Heart left ventricle (tissue), 16 donors: Measurements from ENCODE around the gene HGS. TPM values are rescaled to one million over a fixed set of nuclear protein-coding genes. Genes with fewer than 3 reads are reported as not detected.

Source experiments
- ATAC-seq, 4 donors: fragments of 200-7000 bp; cut with Tn5 transposase; one replicate each; pipeline ENCODE4 v1.9.1; 2020 to 2022; ENCODE audit warnings: moderate library complexity in 4 of 4, mild to moderate bottlenecking in 3 of 4, moderate number of reproducible peaks in 1 of 4
- DNase-seq, 5 donors: peaks; one replicate each; pipeline ENCODE4 v3.0.0-alpha.2; 2020
- H3K27ac ChIP-seq, 12 donors: fragments of 200-600 bp; sonication (generic) in 4 of 12; one replicate each; pipeline versions ENCODE4 v1.5.0 to v1.8.0; 2016 to 2022; ENCODE audit warnings: mild to moderate bottlenecking in 2 of 12
- H3K27me3 ChIP-seq, 9 donors: fragments of 200-600 bp; sonication (generic) in 2 of 9; one replicate each; pipeline versions ENCODE4 v1.5.1 to v1.8.0; 2016 to 2022; ENCODE audit warnings: mild to moderate bottlenecking in 3 of 9
- H3K36me3 ChIP-seq, 9 donors: fragments of 200-600 bp; sonication (generic) in 2 of 9; one replicate each; pipeline versions ENCODE4 v1.5.0 to v1.8.0; 2018 to 2022; ENCODE audit warnings: mild to moderate bottlenecking in 2 of 9
- H3K4me1 ChIP-seq, 12 donors: fragments of 200-600 bp; sonication (generic) in 4 of 12; one replicate each; pipeline versions ENCODE4 v1.5.0 to v1.8.0; 2016 to 2022; ENCODE audit warnings: mild to moderate bottlenecking in 3 of 12
- H3K4me3 ChIP-seq, 12 donors: fragments of 200-600 bp; sonication (generic) in 4 of 12; one replicate each; pipeline versions ENCODE4 v1.5.0 to v1.8.0; 2017 to 2022; ENCODE audit warnings: mild to moderate bottlenecking in 9 of 12, moderate library complexity in 4 of 12
- H3K9me3 ChIP-seq, 12 donors: fragments of 200-600 bp; sonication (generic) in 4 of 12; one replicate each; pipeline versions ENCODE4 v1.5.0 to v1.8.0; 2016 to 2022; ENCODE audit warnings: mild to moderate bottlenecking in 1 of 12
- POLR2A ChIP-seq, 2 donors: fragments of 450-650 bp; IDR thresholded peaks; one replicate each; pipeline ENCODE4 v1.6.1; 2017; ENCODE audit warnings: antibody characterized with exemption in 2 of 2, mild to moderate bottlenecking in 2 of 2, moderate library complexity in 2 of 2
- WGBS, 4 donors: extraction: QIAGEN DNeasy Blood & Tissue Kit in 2 of 4; methylation state at CpG; one replicate each; pipeline versions ENCODE4 v1.1.5 to v1.1.7; 2013 to 2018; 5-methylcytosine and 5-hydroxymethylcytosine counted together
- intact Hi-C, 10 donors: fragments of 100-400 bp; cut with DNase I; formaldehyde crosslinking; loops; one replicate each; pipeline versions ENCODE4 v1.11.1 to v1.14.2; 2022
- polyA plus RNA-seq, 2 donors: library from polyadenylated mRNA; stranded (reverse); fragments of 200-250 nt; gene quantifications; one replicate each; pipeline ENCODE4 v1.2.3, GENCODE V29; 2013
- total RNA-seq, 9 donors: library from RNA; depleted of rRNA in 2 of 9; stranded (reverse); fragments of >200 nt in 2 of 9; fragmentation: NEBNext Ultra II Directional in 3 of 9; extraction: Animal tissue kit (Norgen Biotek cat#: 25700) in 3 of 9; gene quantifications; one replicate each; pipeline versions ENCODE4 v1.1.0 to v1.2.4, GENCODE V29; 2016 to 2023
- TF ChIP-seq, protein P1 (sequence below), 12 donors: fragments of 200-600 bp; sonication (generic) in 4 of 12; IDR thresholded peaks; one replicate each; pipeline versions ENCODE4 v1.5.0 to v1.8.0; 2018 to 2022; ENCODE audit warnings: antibody characterized with exemption in 12 of 12, mild to moderate bottlenecking in 5 of 12
- donor health status: ischemic (EF 13 %, LVEDD 7.1; RV severe dilation, severe dysfunction).
- donor health status: healthy with polysubstance abuse.
- donor health status: DM: no; HTN: yes; CAD: no.
- donor health status: DM: no; HTN: no; CAD: no.
- donor health status: ischemic (EF 25% LVEDD 6.9; RV normal size, moderate dysfunction).
- donor health status: ischemic (EF 25% LVEDD 5.7; RV mildly dilated, moderate dysfunction).
- donor health status: healthy.
- donor health status: DM: yes; HTN: yes; CAD: no.
- donor health status: ischemic (EF 35%, LVEDD 5.7; RV mildly dilated, moderate dysfunction).
- donor health status: nonischemic (EF 11% LVEDD 7.7; RV severe dilation, severe dysfunction).
- donor health status: DM: yes; HTN: yes; CAD: no.
- donor health status: PGD.
- donor health status: ischemic (EF 29% LVEDD 5.4; RV normal size, mild dysfunction).
- donor health status: nonischemic (EF 23%, LVEDD 6.1; RV moderate dilation, normal function).

Gene HGS
- total and polyA plus RNA-seq, 11 donors: 37.4 to 90.8 (median 44.7) TPM

DNA sequence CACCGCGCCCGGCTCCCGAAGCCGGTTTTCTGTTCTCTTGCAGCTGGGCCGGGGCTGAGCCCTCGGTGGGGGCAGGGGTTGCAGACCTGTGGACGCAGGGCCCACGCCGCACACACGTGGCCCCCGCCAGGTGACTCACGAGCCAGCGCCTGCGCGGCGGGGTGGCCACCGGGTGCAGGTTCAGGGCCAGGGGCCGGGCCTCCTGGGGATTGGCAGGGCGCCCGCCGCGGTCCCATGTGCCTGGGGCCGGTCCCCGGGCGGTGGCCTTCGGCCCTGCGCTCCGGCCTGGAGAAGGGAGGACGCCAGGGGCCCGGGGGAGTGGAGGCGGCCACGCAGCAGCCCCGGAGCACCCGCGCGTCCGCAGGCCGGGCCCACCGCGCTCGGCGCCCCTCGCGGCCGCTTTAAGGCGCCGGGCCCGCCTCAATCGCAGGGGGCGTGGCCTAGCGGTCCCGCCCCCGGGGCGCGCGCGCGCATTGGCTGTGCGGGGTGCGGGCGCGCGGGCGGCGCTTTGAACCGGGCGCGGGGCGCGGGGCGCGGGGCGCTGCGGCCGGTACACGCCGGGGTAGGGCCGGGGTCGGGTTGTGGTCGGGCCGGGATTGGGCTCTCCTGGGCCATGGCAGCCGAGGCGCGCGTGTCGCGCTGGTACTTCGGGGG is 28.1 kb downstream of the HGS start, which contains the start of gene SLC25A10:
TSS of gene SLC25A10 (plus strand) at position 471 of the 654 bp plus-strand sequence. CDS start at position 614, 143 bp downstream.
- Histone ChIP-seq H3K4me1 (peaks cover 6 to 35% (median 27%) of the 10 kb centered on the region in 12 donors), H3K4me3 (peak within 1 kb of the TSS; percentile 59 to 98 (median 82)), H3K27ac (peak within 1 kb of the TSS in 10 of 12 donors; percentile 8 to 77 (median 56)), H3K27me3 (no peaks in the 10 kb centered on the region), H3K9me3 (no peaks in the 10 kb centered on the region), H3K36me3 (peaks cover 0 to 16% (median 11%) of the 10 kb centered on the region in 9 donors)
- ATAC-seq (peak; percentile 33 to 83 (median 74)), DNase-seq (peak; percentile 70 to 86 (median 76))
- TF ChIP-seq, protein P1, sequence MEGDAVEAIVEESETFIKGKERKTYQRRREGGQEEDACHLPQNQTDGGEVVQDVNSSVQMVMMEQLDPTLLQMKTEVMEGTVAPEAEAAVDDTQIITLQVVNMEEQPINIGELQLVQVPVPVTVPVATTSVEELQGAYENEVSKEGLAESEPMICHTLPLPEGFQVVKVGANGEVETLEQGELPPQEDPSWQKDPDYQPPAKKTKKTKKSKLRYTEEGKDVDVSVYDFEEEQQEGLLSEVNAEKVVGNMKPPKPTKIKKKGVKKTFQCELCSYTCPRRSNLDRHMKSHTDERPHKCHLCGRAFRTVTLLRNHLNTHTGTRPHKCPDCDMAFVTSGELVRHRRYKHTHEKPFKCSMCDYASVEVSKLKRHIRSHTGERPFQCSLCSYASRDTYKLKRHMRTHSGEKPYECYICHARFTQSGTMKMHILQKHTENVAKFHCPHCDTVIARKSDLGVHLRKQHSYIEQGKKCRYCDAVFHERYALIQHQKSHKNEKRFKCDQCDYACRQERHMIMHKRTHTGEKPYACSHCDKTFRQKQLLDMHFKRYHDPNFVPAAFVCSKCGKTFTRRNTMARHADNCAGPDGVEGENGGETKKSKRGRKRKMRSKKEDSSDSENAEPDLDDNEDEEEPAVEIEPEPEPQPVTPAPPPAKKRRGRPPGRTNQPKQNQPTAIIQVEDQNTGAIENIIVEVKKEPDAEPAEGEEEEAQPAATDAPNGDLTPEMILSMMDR (IDR thresholded peaks at IDR 0.05): peak in 4 of 12 donors; percentile 14 to 32 (median 20)
- TF ChIP-seq POLR2A (IDR thresholded peaks at IDR 0.05): peak in 1 of 2 donors; percentile 52
- intact Hi-C loops: loop anchor here in 1 of 10 donors (2.0 kb wide), 1 partner anchor 35 kb away; no protein-coding TSS in a partner anchor
- 0 to 1% (median 0%) methylated on average over 6 to 89 of the region's 89 CpGs for WGBS, 4 donors

DNA sequence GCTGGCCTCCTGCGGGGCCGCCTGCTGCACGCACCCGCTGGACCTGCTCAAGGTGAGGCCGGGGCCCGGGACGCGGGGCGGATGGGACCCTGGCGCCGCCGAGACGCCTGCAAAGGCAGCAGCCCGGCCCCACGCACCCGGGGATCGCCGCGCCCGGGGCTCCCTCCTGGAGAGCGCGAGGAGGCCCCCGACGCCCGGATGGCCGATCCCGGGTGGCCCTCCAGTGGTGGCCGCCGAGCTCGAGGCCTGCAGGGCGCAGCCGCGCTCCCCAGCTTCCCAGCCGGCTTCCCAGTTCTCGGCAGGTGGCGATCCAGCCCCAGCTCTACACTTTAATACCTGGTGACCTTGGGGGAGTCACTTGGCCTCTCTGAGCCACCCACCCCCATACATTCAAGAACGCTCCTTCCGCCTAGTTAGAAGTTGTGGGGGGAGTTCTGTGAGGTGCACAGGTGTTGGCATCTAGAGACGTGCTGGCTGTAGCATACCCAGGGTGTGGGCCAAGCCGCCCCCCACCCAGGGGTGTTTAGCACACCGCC is 28.7 kb downstream of the HGS start:
- ATAC-seq (peak in 3 of 4 donors; percentile 12 to 21 (median 16)), DNase-seq (no peak)
- Histone ChIP-seq H3K4me3 (peak overlapping the region; percentile 59 to 98 (median 82)), H3K27me3 (no peaks in the 10 kb centered on the region), H3K36me3 (peaks cover 0 to 10% (median 5%) of the 10 kb centered on the region in 9 donors), H3K4me1 (peaks cover 6 to 35% (median 27%) of the 10 kb centered on the region in 12 donors), H3K27ac (peak overlapping the region in 5 of 12 donors; percentile 47 to 77 (median 76)), H3K9me3 (no peaks in the 10 kb centered on the region)
- 3 to 14% (median 7%) methylated on average over 12 to 41 of the region's 41 CpGs for WGBS, 4 donors
- no peak for TF ChIP-seq POLR2A (IDR thresholded peaks at IDR 0.05)
- TF ChIP-seq, protein P1 (IDR thresholded peaks at IDR 0.05): peak in 2 of 12 donors; percentile 20 to 22
- intact Hi-C loops: no loop called here

DNA sequence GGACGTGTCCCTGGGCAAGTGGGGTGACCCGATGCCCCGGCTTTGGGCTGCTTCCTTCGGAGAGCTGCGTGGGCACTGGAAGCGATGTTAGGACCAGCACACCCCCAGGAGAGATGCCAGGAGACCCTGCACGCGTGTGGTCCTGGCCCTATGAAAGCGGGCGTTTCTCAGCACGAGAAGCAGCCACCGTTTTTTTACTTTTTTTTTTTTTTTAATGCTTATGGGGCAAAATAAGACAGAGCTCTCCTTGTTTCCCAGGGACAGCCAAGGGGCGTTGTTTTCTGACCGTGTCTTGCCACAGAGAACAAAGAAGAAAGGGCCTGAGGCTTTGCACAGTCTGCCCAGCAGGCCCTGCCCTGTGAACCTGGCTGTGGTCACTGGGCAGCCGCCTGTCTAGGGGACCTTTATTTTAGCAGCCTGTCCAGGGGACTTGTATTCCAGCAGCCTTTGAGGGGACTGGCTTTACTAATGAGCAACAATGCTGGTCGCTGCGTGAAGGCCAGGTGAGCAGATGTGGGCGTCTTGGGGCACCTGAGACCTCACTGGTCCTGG is 29.3 kb downstream of the HGS start:
- ATAC-seq (no peak), DNase-seq (no peak)
- Histone ChIP-seq H3K27me3 (no peaks in the 10 kb centered on the region), H3K27ac (peak overlapping the region in 1 of 12 donors; percentile 76), H3K4me1 (peaks cover 6 to 35% (median 27%) of the 10 kb centered on the region in 12 donors), H3K36me3 (peaks cover 0 to 5% (median 0%) of the 10 kb centered on the region in 9 donors), H3K9me3 (no peaks in the 10 kb centered on the region), H3K4me3 (peak overlapping the region in 11 of 12 donors; percentile 59 to 98 (median 82))
- WGBS, 4 donors: 38 to 46% (median 44%) methylated on average over 18 of the region's 18 CpGs
- intact Hi-C loops: no loop called here
- TF ChIP-seq, protein P1 (IDR thresholded peaks at IDR 0.05): no peak
- no peak for TF ChIP-seq POLR2A (IDR thresholded peaks at IDR 0.05)
